ENCODE measurements around the gene KIF5A.
"Not testable (repeated sequence)": the region's sequence is repeated elsewhere in the genome, so short reads cannot be mapped to it uniquely, and the experiment has no call there.

The KIF5A gene

GRCh38 chr12:57558864-57559263 lies 9.0 kb downstream of the KIF5A start:
- DNase-seq: no peak

GRCh38 chr12:57560516-57560915 lies 10.7 kb downstream of the KIF5A start:
- DNase-seq: no peak

- not testable (repeated sequence) for DNase-seq
Observed at GRCh38 chr12:57561117-57561516, 11.3 kb downstream of the KIF5A start.

GRCh38 chr12:57563358-57563757 lies 13.5 kb downstream of the KIF5A start:
- DNase-seq: no peak

- no peak for DNase-seq
Observed at GRCh38 chr12:57564178-57564740, 14.4 kb downstream of the KIF5A start.

GRCh38 chr12:57568838-57569237 lies 19.0 kb downstream of the KIF5A start:
- no peak for DNase-seq

GRCh38 chr12:57569858-57570257 lies 20.0 kb downstream of the KIF5A start:
- no peak for DNase-seq

GRCh38 chr12:57570438-57570837 lies 20.6 kb downstream of the KIF5A start:
- DNase-seq: not testable (repeated sequence)

- DNase-seq: no peak
Observed at GRCh38 chr12:57571926-57572762, 22.3 kb downstream of the KIF5A start.

GRCh38 chr12:57574795-57575194 lies 25.0 kb downstream of the KIF5A start:
- DNase-seq: no peak

- DNase-seq: no peak
Observed at GRCh38 chr12:57575771-57576612, 26.1 kb downstream of the KIF5A start.

- DNase-seq: no peak
Observed at GRCh38 chr12:57576613-57577160, 26.8 kb downstream of the KIF5A start.

GRCh38 chr12:57577981-57578758 lies 28.3 kb downstream of the KIF5A start:
- DNase-seq: no peak

- no peak for DNase-seq
Observed at GRCh38 chr12:57579011-57579410, 29.2 kb downstream of the KIF5A start.

- no peak for DNase-seq
Observed at GRCh38 chr12:57579677-57580465, 30.0 kb downstream of the KIF5A start.

GRCh38 chr12:57580466-57580795 lies 30.6 kb downstream of the KIF5A start:
- DNase-seq: no peak

GRCh38 chr12:57581802-57582201 lies 32.0 kb downstream of the KIF5A start:
- no peak for DNase-seq

GRCh38 chr12:57582440-57582839 lies 32.6 kb downstream of the KIF5A start:
- no peak for DNase-seq

GRCh38 chr12:57583008-57583831 lies 33.4 kb downstream of the KIF5A start:
- DNase-seq: peak; percentile 43

GRCh38 chr12:57584050-57584449 lies 34.2 kb downstream of the KIF5A start:
- DNase-seq: no peak

- DNase-seq: no peak
Observed at GRCh38 chr12:57584690-57585089, 34.8 kb downstream of the KIF5A start.

All from DMS79 treated with DMSO at 0.1 percent for 48 hours (cell line).